ENCODE results near the gene YKT6.

YKT6 gene

DNA sequence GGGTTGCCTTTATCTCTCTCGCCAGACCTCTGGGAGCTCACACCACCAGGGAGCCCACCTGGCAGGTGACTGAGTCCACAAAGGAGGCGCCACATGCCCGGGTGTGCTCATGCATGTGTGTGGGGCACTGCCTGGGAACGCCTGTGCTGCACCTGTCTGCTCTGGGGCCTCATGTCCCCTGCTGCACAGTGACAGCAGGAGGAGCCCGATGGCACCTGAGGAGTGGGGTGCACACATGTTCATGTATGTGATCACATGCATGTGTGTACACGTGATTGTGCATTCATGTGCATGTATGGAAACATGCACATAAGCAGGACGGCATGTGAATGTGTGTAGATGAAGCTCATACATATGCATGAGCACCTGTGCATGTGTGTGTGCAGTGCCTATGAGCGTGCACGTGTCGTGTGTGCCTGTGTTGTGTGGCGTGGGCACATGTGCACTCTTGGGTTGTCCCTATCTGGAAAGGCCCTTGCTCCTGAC, 22.0 kb downstream of the YKT6 start:
- DNase-seq (ENCODE audit: low read depth), result no peak
- TF ChIP-seq, protein P1, sequence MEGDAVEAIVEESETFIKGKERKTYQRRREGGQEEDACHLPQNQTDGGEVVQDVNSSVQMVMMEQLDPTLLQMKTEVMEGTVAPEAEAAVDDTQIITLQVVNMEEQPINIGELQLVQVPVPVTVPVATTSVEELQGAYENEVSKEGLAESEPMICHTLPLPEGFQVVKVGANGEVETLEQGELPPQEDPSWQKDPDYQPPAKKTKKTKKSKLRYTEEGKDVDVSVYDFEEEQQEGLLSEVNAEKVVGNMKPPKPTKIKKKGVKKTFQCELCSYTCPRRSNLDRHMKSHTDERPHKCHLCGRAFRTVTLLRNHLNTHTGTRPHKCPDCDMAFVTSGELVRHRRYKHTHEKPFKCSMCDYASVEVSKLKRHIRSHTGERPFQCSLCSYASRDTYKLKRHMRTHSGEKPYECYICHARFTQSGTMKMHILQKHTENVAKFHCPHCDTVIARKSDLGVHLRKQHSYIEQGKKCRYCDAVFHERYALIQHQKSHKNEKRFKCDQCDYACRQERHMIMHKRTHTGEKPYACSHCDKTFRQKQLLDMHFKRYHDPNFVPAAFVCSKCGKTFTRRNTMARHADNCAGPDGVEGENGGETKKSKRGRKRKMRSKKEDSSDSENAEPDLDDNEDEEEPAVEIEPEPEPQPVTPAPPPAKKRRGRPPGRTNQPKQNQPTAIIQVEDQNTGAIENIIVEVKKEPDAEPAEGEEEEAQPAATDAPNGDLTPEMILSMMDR (conservative IDR thresholded peaks at IDR 0.05; ENCODE audit: low read depth, low read length), result no peak
- H3K4me3 ChIP-seq (ENCODE audit: low read depth, low read length), result no peak overlapping the region

DNA sequence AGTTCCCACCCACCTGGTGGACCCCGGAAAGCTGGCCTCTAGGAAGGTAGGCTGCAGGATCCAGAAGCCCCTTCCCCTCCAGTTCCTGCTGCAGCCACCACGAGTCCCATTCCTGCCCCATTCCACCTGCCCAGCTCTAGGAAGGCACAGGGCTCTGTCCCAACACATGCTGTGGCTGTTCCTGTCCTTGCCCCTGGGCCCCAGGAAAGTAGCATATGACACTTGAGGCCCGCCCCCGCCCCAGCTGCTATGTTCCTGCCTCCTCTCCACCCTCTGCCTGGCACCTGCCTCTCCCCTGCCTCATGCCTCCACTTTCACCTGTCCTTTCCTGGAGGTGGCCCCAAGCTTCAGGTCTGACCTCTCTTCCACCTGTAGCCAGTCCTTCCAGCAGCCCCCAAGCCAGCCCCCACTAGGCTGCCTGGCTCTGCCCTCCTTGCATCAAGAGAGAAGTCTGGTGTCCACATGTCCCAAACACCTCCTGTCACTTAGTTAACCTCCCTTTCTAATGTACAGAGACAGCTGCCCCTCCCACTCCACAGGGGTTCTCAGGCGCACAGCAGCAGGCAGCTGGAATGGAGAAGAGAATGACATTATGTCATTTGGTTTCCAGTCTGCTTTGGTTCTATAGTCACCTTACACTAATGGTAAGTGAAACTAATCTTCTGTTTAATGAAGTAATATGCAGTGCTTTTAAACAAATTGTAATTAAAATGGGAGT, 22.7 kb downstream of the YKT6 start:
- DNase-seq (ENCODE audit: low read depth), result no peak
- H3K4me3 ChIP-seq (ENCODE audit: low read depth, low read length), result no peak overlapping the region
- TF ChIP-seq, protein P1 (conservative IDR thresholded peaks at IDR 0.05; ENCODE audit: low read depth, low read length), result no peak

DNA sequence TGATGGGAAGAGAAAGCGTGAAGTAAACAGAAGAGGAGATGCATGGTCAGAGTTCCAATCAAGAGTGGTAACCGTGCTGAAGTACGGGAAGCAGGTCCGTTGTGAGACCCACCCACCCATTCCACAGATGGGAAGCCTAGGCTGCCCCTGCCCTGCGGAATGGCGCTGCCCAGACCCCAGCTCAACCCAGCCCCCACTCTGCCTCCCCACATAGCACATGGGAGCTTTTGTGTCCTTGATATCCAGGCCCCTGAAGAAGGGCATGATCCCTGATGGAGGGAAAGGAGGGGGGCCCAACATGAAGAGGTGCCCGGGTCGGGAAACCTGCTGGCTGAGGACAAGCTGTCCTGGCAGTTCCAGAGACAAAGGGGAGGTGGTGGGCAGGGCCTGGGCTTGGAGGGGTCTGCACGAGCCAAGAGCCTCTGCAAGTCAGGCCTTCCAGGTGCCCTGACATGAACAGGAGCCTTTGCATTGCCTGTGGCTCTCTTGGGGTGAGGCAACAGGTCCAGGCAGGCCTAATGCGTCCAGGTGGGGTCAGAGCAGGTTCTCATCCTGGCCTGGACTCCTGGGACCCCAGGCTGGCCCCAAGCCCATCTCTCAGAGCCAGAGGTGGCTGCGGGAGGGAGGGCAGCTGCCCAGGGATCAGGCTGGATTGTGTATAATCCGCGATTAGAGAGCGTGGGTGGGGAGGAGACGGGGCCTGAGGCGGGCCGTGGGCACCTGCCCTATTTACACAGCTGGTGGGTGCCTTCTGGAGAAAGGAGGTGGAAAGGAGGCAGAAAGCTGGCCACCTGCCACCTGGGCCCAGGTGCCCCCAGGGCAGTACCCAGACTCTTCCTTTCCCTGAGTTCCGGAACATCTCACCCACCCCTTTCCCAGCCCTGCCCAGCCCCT, 23.5 kb downstream of the YKT6 start:
- no peak for DNase-seq (ENCODE audit: low read depth)
- TF ChIP-seq, protein P1 (conservative IDR thresholded peaks at IDR 0.05; ENCODE audit: low read depth, low read length), result no peak
- no peak overlapping the region for H3K4me3 ChIP-seq (ENCODE audit: low read depth, low read length)

DNA sequence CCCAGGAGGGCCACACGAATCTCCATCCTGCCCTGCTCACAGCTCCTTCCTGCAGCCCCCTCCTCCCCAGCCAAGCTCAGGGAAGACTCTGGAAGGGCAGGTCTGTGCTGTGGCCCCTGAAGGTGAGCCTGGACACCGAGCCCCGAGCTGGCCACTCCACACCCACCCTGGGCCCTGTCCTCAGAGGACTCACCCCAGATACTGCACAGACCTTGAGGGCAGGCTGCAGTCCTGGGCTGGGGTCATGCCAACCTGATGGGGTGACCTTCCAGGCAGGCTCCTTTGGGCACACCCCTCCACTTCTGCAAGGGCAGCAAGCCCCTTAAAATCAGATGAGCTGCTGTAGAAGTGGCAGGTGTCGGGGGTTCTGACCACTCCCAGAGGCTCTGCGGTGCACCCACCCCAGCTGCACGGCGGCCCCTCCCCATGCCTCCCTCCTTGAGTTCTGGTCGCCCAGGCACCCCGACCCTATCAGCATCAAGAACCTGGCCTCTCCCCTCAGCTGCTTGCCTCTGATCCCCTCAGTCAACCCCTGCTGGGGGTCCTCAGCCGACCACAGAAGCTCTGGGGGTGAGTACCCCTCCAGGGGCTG, 24.3 kb downstream of the YKT6 start:
- TF ChIP-seq, protein P1 (conservative IDR thresholded peaks at IDR 0.05; ENCODE audit: low read depth, low read length), result no peak
- no peak overlapping the region for H3K4me3 ChIP-seq (ENCODE audit: low read depth, low read length)
- DNase-seq (ENCODE audit: low read depth), result no peak

DNA sequence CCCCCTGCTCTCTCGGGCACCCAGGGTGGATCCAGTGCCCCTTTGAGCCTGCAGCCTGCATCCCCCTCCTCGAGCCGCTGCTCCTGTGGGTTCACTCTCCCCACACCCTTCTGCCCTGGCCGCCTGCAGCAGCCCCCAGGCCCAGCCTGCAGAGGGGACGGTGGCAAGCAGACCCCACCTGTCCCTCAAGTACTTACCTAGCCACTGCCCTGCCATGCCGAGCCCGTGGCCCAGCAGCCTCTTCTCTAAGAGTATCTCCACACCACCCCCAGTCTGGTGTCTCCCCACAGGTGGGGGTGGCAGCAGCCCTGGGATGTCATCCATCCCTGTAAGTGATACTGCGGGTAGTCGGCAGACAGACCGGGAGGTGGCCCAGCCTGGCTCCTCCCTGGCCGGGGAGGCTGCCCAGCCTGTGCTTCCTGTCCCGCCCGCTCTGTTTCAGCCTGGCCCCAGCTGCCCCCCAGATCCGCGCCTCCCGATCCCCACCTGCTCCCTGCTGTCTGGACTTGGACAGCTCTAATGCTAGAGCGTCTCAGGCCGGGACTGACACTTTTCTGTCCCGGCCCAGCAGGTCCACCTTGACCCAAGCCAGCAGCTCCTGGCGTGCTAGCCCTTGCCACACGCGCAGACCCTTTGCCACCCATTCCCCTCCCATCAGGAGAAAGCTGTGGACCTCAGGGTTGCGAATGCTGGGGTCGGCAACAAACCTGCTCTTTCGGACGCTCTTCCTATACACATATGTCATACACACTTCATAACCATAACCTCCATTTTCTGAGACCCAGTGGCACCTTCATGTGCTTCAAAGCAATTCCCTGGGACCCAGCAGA, 25.0 kb downstream of the YKT6 start:
- TF ChIP-seq, protein P1 (conservative IDR thresholded peaks at IDR 0.05; ENCODE audit: low read depth, low read length), result no peak
- DNase-seq (ENCODE audit: low read depth), result no peak
- H3K4me3 ChIP-seq (ENCODE audit: low read depth, low read length), result no peak overlapping the region

DNA sequence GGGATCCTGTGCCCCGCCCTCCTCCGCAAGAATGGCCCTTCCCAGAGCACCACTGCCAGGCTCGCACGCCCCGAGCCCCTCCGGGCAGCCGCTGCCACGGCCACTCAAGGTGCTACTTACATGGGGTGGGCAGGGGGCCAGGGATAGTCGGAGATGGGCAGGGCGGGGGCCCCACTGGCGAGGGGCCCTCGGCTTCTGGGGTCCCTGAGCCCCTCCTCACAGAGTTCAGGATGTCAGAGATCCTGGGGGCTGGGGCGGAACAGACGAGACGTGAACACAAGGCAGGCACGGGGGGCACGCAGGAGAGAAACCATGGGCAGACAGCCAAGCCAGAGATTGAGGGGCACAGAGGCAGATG, 25.6 kb downstream of the YKT6 start:
- no peak overlapping the region for H3K4me3 ChIP-seq (ENCODE audit: low read depth, low read length)
- TF ChIP-seq, protein P1 (conservative IDR thresholded peaks at IDR 0.05; ENCODE audit: low read depth, low read length), result no peak
- DNase-seq (ENCODE audit: low read depth), result no peak
